Large intestine (tissue), 3 donors: ENCODE results near the gene JAG1. TPM values are rescaled to one million over a fixed set of nuclear protein-coding genes. Genes with fewer than 3 reads are reported as not detected.
"Not testable (repeated sequence)": the region's sequence is repeated elsewhere in the genome, so short reads cannot be mapped to it uniquely, and the experiment has no call there.

Source experiments
- DNase-seq, 2 donors: peaks; one replicate each; pipeline versions ENCODE4 v3.0.0 to v3.0.0-alpha.2; 2013
- H3K27ac ChIP-seq: one replicate; pipeline ENCODE4 v1.5.1; 2013; ENCODE audit warnings: low read length
- H3K27me3 ChIP-seq: 2 replicates; pipeline ENCODE4 v1.6.1; 2013; ENCODE audit warnings: low read length; ENCODE audit not compliant: control insufficient read depth, insufficient read depth
- H3K36me3 ChIP-seq: 2 replicates; pipeline ENCODE4 v1.6.1; 2013; ENCODE audit warnings: low read length; ENCODE audit not compliant: control insufficient read depth, insufficient read depth
- H3K4me1 ChIP-seq: one replicate; pipeline ENCODE4 v1.6.1; 2013; ENCODE audit warnings: low read length; ENCODE audit not compliant: control insufficient read depth, insufficient read depth
- H3K4me3 ChIP-seq: one replicate; pipeline ENCODE4 v1.5.1; 2013; ENCODE audit warnings: low read length
- H3K9me3 ChIP-seq: one replicate; pipeline ENCODE4 v1.6.1; 2013; ENCODE audit warnings: mild to moderate bottlenecking, low read depth, low read length, moderate library complexity; ENCODE audit not compliant: control insufficient read depth
- WGBS: methylation state at CpG from one replicate; pipeline ENCODE4 v1.1.5; 2013; ENCODE audit warnings: low lambda C conversion rate; ENCODE audit not compliant: insufficient coverage; 5-methylcytosine and 5-hydroxymethylcytosine counted together
- polyA plus RNA-seq: library from polyadenylated mRNA; unstranded; fragments of 120-200 nt; gene quantifications from one replicate; pipeline ENCODE4 v1.2.1, GENCODE V29; 2013

Gene JAG1
- polyA plus RNA-seq, 1 donor, result 72.0 TPM

- Histone ChIP-seq H3K27me3 (no peaks in the 10 kb centered on the region), H3K36me3 (peaks cover 4% of the 10 kb centered on the region), H3K27ac (no peak overlapping the region)
Observed at GRCh38 chr20:10629946-10630650, 43.7 kb downstream of the JAG1 start.

DNA sequence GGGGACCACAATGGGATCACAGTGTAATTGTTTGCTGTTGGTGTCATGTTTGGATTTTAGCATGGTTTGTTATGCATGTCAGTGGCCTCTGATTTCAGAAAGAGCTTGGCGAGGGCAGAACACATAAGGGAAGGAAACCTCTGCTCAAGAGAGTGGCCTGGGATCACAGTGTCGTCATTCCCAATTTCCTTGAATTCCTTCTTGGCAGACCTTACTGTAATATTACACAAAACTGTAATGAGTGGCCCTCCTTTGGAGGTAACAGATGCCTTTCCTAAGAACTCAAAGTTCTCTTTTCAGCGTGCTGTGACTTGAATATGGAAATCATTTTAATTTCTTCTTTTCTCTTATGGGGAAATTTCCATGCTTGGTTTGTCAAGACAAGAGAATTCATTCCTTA is 46.9 kb downstream of the JAG1 start:
- no peak overlapping the region for H3K27ac ChIP-seq
- peaks cover 13% of the 10 kb centered on the region for H3K36me3 ChIP-seq
- no peaks in the 10 kb centered on the region for H3K27me3 ChIP-seq
- DNase-seq, result no peak
- H3K4me1 ChIP-seq, result no peaks in the 10 kb centered on the region
- no CpG with 5 or more reads among the region's 3 CpGs for WGBS
- H3K9me3 ChIP-seq, result no peaks in the 10 kb centered on the region
- H3K4me3 ChIP-seq, result no peak overlapping the region

More at GRCh38 chr20:10629946-10630650, 43.7 kb downstream of the JAG1 start:
- no peaks in the 10 kb centered on the region for H3K9me3 ChIP-seq
- no peak for DNase-seq
- no CpG with 5 or more reads among the region's 9 CpGs for WGBS
- no peaks in the 10 kb centered on the region for H3K4me1 ChIP-seq
- no peak overlapping the region for H3K4me3 ChIP-seq

DNA sequence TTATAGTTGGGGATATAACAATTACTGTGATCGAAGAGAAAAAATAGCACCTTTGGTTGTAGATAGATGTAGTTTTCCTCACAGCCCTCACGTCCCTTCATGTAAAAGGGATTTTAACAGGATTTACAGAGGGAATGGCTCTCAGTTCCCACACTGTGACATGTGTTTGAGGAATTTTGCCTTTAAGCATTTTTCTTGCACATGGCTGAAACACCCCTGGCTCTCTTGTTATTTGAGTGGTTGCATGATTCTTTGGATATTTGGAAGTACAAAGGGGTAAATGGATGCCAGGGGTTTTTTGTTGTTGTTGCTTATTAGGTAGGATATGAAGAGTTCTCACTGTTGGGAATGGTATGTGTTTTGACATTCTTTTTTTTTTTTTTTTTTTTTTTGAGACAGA is 48.2 kb downstream of the JAG1 start:
- H3K36me3 ChIP-seq, result peaks cover 13% of the 10 kb centered on the region
- no peak overlapping the region for H3K4me3 ChIP-seq
- no peak overlapping the region for H3K27ac ChIP-seq
- no peaks in the 10 kb centered on the region for H3K4me1 ChIP-seq
- H3K27me3 ChIP-seq, result no peaks in the 10 kb centered on the region
- no peaks in the 10 kb centered on the region for H3K9me3 ChIP-seq
- WGBS, result no CpG with 5 or more reads among the region's 2 CpGs
- no peak for DNase-seq

DNA sequence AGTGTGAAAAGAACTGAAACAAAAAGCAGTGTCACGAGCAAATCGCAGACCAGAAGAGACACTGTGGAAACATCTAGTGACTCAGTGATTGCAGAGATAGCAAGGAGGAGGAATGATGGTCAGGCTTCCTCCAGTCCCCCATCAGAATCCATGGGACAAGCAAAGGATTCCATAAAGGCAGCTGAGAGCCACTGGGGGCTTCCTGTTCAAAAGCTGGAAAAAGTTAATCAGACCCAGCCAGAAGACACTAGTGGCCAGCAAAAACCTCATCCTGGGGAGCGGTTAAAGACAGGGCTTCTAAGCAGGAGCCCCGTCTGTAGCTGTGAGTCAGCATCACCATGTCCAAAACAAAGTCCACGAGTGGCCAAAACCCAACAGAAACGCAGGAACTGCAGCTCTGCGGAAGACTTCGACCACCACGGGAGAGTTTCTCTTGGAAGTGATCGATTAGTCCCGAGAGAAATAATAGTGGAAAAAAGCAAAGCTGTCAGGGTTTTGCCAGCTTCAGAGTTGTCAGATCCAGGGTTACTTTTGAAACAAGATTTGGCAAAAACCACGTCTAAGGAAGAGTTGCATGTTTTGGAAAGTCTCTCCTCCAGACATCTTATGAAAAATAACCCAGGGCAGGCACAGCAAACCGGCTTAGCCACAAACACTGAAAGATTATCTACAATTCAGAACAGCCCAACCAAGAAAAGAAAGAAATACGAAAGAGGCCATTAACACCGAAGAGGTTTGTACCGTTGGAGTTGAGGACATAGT is 51.0 kb downstream of the JAG1 start:
- H3K4me3 ChIP-seq, result no peak overlapping the region
- H3K27ac ChIP-seq, result no peak overlapping the region
- no peak for DNase-seq
- H3K9me3 ChIP-seq, result no peaks in the 10 kb centered on the region
- no peaks in the 10 kb centered on the region for H3K27me3 ChIP-seq
- H3K36me3 ChIP-seq, result peaks cover 9% of the 10 kb centered on the region
- H3K4me1 ChIP-seq, result no peaks in the 10 kb centered on the region
- WGBS, result 90% methylated on average over 4 of the region's 16 CpGs

DNA sequence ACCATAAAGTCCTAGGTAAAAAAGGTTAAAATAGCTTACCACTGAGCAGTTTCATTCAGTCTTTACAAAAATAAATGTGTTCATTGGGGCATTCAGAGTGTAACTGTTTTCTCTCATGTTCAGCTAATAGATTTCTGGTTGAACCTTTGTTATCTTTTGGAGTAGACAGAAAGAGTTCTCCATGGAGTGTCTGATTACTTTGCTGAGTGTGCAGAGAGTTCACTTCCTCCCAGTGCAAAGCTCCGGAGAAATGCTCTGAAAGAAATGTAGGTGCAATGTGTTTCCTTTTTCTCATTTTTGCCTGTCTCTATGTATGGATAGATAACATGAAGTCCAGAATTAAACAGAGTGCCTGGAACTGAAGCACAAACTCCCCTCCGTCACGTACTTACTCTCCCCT is 52.6 kb downstream of the JAG1 start:
- no peaks in the 10 kb centered on the region for H3K27me3 ChIP-seq
- no peak overlapping the region for H3K4me3 ChIP-seq
- DNase-seq, result no peak
- WGBS, result no CpG with 5 or more reads among the region's 3 CpGs
- H3K4me1 ChIP-seq, result no peaks in the 10 kb centered on the region
- H3K36me3 ChIP-seq, result peaks cover 9% of the 10 kb centered on the region
- no peak overlapping the region for H3K27ac ChIP-seq
- no peaks in the 10 kb centered on the region for H3K9me3 ChIP-seq

DNA sequence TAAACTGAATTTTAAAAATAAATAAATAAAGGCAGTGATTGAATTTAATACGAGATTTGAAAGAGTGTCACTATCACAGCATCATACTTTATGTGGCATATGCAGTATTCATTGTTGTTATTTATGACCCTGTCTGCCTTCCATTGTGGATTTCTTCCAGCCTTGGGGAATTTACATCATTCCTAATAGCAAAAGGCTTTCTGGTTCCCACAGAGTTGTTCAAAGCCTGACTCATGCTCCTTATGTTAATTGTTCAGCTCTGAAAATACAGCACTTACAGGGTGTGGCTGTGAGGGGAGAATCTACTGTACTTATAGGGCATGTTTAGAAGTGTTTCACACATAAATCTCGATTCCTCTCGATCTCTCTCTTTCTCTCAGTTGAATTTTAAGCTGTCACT is 54.4 kb downstream of the JAG1 start:
- Histone ChIP-seq H3K4me1 (no peaks in the 10 kb centered on the region), H3K27ac (no peak overlapping the region), H3K36me3 (peaks cover 9% of the 10 kb centered on the region), H3K9me3 (no peaks in the 10 kb centered on the region), H3K27me3 (no peaks in the 10 kb centered on the region), H3K4me3 (no peak overlapping the region)
- 83% methylated on average over 1 of the region's 3 CpGs for WGBS
- no peak for DNase-seq

GRCh38 chr20:10618611-10619245 is 55.1 kb downstream of the JAG1 start:
- Histone ChIP-seq H3K4me1 (no peaks in the 10 kb centered on the region), H3K36me3 (peaks cover 8% of the 10 kb centered on the region), H3K4me3 (no peak overlapping the region), H3K27me3 (no peaks in the 10 kb centered on the region), H3K27ac (no peak overlapping the region), H3K9me3 (no peaks in the 10 kb centered on the region)
- WGBS, result 100% methylated on average over 2 of the region's 6 CpGs
- DNase-seq, result no peak

DNA sequence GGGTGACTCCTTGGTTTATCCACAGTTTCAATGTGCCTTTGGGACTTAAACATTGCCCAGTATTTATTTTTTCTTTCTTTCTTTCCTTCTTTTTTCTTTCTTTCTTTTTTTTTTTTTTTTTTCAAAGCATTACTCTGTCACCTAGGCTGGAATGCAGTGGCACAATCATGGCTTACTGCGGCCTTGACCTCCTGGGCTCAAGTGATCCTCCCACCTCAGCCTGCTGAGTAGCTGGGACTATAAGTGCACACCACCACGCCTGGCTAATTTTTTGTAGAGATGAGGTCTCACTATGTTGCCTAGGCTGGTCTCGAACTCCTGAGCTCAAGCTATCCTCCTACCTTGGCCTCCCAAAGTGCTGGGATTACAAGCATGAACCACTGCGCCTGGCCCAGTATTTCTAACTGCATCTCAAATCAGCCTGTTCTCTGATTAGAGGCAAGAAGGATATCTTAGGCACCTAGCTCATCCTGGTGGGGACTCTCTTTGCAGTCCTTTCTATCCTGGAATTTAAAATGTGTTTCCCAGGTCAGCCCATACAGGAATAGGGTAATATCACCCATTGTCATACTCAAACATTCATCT is 56.2 kb downstream of the JAG1 start:
- H3K9me3 ChIP-seq, DNase-seq, H3K4me3 ChIP-seq, H3K36me3 ChIP-seq, H3K4me1 ChIP-seq, H3K27ac ChIP-seq, H3K27me3 ChIP-seq: not testable (repeated sequence)
- no CpG with 5 or more reads among the region's 4 CpGs for WGBS

GRCh38 chr20:10616212-10616611 is 57.6 kb downstream of the JAG1 start:
- peaks cover 3% of the 10 kb centered on the region for H3K36me3 ChIP-seq
- no peak overlapping the region for H3K4me3 ChIP-seq
- H3K27ac ChIP-seq, result no peak overlapping the region
- no peak for DNase-seq
- H3K9me3 ChIP-seq, result no peaks in the 10 kb centered on the region
- no peaks in the 10 kb centered on the region for H3K27me3 ChIP-seq
- no peaks in the 10 kb centered on the region for H3K4me1 ChIP-seq
- WGBS, result no CpG with 5 or more reads among the region's 3 CpGs

GRCh38 chr20:10613911-10614310 is 59.9 kb downstream of the JAG1 start:
- Histone ChIP-seq H3K27me3 (no peaks in the 10 kb centered on the region), H3K4me3 (no peak overlapping the region), H3K9me3 (no peaks in the 10 kb centered on the region), H3K4me1 (no peaks in the 10 kb centered on the region), H3K27ac (no peak overlapping the region), H3K36me3 (peaks cover 7% of the 10 kb centered on the region)
- no peak for DNase-seq
- no CpG with 5 or more reads among the region's 18 CpGs for WGBS
